GM21786 (cell line): ENCODE data around the gene RNF141.

Source experiments
- ATAC-seq: cut with Tn5 transposase; IDR thresholded peaks from one replicate; pipeline ENCODE4 v1.9.1; 2021; ENCODE audit not compliant: unreplicated experiment

RNF141 gene

GRCh38 chr11:10499874-10500601 is 40.9 kb downstream of the RNF141 start:
- no peak for ATAC-seq

GRCh38 chr11:10499452-10499851 is 41.5 kb downstream of the RNF141 start:
- no peak for ATAC-seq

GRCh38 chr11:10498426-10499250 is 42.3 kb downstream of the RNF141 start:
- no peak for ATAC-seq

GRCh38 chr11:10498022-10498400 is 43.0 kb downstream of the RNF141 start:
- no peak for ATAC-seq

GRCh38 chr11:10497371-10498021 is 43.5 kb downstream of the RNF141 start:
- no peak for ATAC-seq

GRCh38 chr11:10496296-10496936 is 44.6 kb downstream of the RNF141 start:
- no peak for ATAC-seq

- ATAC-seq, result no peak
Measured at GRCh38 chr11:10495464-10495786, 45.6 kb downstream of the RNF141 start.

- ATAC-seq, result no peak
Measured at GRCh38 chr11:10494636-10495463, 46.1 kb downstream of the RNF141 start.

GRCh38 chr11:10493041-10493663 is 47.8 kb downstream of the RNF141 start:
- ATAC-seq, result no peak

- no peak for ATAC-seq
Measured at GRCh38 chr11:10492084-10492483, 48.9 kb downstream of the RNF141 start.

GRCh38 chr11:10490398-10491241 is 50.4 kb downstream of the RNF141 start:
- ATAC-seq, result no peak

- no peak for ATAC-seq
Measured at GRCh38 chr11:10490032-10490397, 51.0 kb downstream of the RNF141 start.

GRCh38 chr11:10488934-10489691 is 51.9 kb downstream of the RNF141 start:
- ATAC-seq, result peak; percentile 54

GRCh38 chr11:10488121-10488933 is 52.7 kb downstream of the RNF141 start:
- ATAC-seq, result no peak

GRCh38 chr11:10487002-10487647 is 53.9 kb downstream of the RNF141 start:
- no peak for ATAC-seq

GRCh38 chr11:10486161-10486840 is 54.7 kb downstream of the RNF141 start:
- no peak for ATAC-seq

- ATAC-seq, result no peak
Measured at GRCh38 chr11:10485646-10486045, 55.3 kb downstream of the RNF141 start.
